ENCODE results near the gene HOMER2.
"Not testable (repeated sequence)": the region's sequence is repeated elsewhere in the genome, so short reads cannot be mapped to it uniquely, and the experiment has no call there.

HOMER2 gene

DNA sequence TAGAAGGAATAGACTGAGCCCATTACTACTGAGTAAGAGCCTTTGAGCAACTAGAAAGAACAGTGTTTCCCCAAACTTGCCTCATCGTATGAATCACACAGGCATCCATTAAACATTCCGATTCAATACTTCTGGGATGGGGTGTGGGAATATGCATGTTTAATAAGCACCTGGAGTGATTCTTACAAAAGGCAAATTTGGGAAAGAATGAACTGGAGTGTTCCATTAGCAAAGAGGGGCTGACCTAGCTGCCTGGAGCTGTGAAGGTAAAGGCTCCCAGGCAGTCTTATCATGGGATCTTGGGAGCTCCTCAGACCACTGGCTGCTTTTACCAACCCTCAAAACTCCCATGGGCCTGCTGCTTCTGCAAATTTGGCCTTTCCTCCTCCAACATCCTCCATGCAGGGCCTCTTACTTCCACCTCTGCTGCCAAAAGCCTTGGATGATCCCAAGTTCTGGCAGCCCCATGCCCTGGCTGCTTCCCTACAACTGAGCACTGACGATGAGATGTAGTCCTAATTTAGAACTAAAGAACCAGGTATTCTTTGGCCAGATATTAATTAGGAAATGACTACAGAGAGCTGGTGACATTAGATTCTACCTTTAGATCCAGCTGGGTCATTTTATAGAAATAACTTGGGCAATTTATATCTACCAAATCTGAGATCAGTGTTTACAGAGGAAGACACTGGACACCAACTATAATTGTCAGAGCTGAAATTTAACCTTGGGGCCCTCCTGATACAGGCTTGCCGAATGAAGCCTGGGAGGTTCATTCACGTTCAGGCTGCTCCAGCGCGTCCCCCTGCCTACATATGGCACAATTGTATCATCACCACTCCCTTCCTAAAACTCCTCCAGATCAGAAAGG is 11.2 kb upstream of the HOMER2 start:
- DNase-seq: no peak

DNA sequence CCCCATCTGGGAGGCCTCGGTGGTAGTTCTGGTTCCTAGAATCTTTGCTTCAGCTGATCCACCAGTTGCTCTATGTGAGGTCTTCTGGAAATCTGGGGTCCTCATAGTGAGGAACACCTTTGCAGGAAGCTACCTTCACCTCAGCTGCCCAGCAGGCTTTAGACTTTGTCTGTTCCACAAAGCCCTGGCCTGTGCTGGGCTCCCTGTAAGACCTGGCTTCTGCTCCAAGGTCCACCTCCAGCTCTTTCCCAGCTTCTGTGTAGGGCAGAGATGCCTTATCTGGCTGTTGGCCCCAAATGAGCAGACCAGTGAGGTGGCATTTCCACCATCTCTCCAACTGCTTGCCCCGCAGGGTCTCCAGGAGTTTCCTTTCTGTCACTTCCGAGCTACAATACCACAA is 8.2 kb upstream of the HOMER2 start:
- no peak for DNase-seq

DNA sequence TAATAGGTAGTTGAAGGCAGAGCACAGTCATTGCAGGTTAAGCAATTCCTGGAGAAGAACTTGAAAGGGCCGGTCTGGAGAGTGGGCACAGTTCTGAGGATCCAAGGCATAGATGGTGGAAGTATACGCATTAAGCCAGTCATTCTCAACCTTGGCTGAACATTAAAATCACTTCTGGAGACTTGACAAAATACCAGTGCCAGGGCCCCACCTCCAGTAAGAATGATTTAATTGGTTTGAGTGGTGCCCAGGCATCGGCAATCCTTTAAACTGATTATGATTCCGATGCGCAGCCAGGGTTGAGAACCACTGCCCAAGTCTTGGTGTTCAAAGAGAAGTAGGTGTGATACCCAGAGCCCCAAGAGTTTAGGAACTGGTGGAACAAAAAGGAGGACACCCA is 6.9 kb upstream of the HOMER2 start:
- DNase-seq: no peak

DNA sequence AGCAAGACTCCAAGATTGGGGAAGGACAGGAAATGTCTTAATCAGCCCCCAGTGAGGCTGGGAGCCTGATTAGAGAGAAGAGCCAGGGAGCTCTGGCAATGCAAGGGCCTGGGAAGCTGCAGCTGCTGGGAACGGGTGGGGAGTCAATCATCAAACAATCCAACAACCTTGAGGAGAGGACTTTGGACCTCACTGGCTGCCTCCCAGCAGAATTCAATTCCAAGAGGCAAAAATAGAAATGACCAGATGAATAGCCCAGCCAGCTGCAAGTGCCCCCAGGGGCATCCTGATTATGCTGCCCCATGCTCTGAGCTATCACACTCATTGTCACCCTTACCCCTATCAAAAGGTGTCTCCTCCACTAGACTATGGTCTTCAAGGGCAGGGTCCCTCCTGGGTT is 6.1 kb upstream of the HOMER2 start:
- no peak for DNase-seq

DNA sequence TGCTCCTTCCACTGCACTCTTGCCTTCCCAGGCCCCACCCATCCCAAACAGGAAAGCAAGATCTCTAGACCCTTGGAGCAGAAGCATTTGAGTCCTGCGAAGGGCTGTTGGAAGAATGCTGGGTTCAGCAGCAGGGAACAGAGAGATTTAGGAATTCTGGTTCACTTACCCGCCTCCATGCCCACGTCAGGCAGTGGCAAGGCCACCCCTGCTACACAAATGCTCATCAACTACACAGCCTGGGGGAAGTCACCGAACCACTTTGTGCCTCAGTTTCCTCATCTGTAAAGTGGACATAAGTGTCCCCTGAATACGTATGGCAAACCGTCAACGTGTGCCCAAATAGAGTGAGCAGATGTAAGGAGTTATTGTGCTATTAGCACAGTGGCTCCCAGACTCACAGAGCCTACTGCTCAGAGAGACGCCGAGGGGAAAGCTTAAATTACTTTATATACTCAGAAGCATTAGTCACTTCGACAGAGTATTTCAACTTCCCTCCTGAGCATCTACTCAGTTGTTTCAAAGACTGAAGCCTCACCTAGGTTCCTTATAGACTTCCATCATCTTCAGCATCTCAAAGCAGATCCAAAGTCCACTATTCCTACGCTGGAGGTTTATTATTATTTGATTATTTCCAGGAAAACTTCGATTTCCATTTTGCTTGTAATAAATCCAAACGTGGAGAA is 905 bp downstream of the HOMER2 start:
- no peak for DNase-seq

DNA sequence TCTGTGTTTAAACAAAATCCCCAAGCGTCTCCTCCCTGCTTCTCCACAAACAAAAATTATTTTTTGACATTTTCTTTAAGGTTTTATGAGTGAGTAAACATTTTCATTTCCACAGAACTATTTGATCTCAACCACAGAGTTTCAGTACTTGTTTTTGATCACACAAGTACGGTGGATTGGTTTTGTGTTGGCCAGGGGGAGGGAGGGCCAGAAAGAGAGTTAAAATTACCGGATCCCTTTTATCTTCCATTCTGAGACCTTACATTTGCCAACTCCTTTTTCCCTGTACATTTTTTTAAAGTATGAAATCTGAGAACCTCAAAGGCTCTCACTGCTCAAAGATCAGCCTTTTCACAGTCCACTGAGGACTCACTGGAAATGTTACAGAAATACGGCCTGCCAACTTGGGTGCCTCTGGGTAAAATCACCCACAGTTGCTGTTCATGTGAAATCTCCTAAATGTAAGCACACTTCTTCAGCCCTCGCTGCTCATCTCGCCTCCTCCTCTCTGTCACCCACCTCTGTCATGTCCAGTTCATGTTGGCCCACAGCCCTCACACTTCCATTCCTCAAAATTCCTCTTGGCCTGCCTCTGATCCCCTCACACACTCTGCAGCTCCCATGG is 1.7 kb downstream of the HOMER2 start:
- DNase-seq: no peak

DNA sequence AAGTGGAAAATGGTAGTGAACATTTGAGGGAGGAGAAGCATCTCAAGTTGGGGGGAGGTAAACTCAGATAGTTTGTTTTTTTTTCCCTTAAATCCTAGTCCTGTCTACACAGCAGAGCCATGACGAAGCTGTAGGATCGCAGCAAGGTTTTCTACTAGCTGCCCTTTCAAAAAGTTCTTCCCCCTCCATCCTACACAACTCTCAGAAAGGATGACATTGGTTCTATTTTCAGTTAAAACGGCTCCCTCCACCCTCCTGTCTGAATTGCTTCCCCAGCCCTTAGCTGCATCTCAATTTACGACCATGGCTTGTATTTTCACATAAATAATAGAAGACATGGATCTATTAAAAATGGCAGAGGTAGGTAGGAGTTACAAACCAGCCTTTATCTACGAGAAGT is 2.2 kb downstream of the HOMER2 start:
- DNase-seq: no peak

DNA sequence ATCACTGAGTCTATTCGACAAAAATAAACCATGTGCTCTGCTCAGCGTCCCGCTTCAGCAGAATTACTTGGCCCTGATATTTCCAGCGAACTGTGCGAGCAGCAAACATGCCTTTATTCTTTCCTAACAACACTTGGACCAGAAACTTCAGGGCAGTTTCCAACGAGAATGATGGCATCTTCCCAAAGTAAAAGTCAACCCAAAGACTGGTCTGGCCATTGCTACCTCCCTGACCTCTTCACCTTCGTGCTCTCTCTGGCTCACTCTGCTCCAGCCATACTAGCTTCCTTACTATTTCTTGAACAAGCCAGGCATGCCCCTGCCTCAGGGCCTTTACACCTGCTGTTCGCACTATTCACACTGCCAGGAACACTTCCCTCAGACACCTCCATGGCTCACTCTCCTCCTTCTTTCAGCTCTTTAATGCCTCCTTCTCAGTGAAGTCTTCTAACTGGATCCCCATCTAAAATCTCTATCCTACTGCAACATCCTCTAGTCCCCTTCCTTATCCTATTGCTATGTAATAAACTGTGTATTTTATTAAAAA is 6.3 kb downstream of the HOMER2 start:
- DNase-seq: no peak

DNA sequence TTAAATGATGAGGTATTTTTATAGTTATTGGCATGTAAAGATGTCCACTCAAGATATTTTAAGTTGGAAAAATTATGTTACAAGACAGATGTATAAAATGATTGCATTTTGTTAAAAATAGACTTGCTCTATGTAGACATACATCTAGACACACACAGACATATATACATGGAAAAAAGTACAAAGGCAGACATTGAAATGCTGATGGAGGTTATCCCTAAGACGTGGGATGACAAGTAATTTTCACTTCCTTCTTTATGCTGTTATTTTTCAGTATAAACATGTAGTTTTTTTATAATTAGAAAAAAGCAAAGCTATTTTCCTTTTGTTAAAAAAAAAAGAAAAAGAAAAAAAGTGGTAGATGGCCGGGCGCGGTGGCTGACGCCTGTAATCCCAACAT is 7.2 kb downstream of the HOMER2 start:
- DNase-seq: no peak

DNA sequence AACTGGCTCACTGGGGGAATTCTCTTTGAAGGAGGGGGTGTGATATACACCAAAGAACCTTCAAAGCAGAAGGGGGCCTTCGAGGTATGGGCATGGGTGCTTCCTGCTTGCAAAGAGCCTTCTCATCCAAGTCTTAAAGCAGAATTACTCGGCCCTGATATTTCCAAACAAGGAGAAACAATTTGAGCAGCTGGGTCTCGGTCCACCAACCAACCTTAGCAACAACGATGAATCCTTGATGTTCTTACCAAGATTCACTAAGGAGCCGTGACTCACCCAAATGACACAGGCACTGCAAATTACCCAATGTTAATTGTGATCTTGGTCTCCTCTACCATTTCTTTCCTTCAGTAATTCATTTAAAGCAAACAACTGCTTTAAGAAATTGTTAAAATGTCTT is 7.7 kb downstream of the HOMER2 start:
- no peak for DNase-seq

DNA sequence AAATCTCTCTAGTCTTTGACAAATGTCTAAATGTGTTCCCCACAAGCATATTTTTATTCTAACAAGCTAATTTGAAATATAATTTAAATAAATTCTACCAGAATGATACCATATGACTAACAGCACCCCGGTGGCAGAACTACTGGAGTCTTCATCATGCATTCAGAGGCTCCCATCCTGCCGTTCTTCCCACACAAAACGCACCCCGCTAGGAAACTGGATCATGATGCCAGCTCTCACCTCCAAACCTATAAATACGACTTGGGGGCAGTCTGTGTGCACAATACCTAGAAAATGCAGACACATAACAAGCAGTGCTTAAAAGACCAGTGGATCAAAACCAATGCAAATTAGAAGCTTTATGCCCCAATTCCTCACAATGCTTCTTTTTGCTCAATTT is 8.5 kb downstream of the HOMER2 start:
- DNase-seq: no peak

DNA sequence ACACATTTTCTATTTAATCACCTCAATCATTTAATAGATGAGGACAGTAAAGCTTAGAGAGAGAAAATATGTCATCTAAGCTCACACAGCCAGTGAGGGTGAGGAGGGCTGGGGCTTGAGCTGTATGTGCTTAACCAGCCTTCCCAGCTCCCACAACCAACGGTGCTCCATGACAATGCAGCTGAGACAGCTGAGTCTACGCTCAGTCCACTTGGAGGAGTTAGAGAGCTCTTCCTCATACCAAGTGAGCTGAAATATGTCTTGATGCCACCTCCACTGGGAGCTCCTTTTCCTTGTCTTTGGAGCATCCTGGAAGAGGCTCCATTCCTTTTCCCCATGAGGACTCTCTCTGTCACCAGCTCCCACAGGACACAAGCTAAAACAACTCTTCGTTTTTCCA is 9.3 kb downstream of the HOMER2 start:
- DNase-seq: no peak

DNA sequence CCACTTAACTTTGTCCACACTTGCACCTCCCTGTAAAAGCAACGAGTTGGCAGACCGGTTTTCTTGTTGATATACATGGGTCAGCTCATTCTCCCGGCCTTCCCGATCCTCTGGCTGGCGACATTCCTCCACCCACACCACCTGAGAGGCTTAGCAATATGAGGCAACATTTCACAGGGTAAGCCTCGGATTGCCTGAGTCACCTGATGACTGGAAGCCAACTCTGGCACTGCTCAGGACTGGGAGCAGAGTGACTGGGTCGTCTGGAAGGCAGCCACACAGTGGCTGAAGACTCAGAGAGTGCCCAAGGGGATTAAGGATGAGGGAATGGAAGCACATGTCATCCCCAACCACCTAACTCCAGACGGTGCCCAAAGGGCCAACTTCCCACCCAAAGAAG is 9.8 kb downstream of the HOMER2 start:
- no peak for DNase-seq

DNA sequence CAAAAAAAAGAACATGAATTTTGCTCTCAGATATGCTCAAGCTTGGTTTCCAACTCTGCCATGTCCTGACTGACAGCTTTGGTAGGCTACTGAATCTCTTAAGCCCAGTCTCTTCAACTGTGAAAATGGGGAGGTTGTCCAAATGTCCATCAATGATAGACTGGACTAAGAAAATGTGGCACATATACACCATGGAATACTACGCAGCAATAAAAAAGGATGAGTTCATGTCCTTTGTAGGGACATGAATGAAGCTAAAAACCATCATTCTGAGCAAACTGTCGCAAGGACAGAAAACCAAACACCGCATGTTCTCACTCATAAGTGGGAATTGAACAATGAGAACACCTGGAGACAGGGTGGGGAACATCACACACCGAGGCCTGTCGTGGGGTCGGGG is 12.8 kb downstream of the HOMER2 start:
- not testable (repeated sequence) for DNase-seq

DNA sequence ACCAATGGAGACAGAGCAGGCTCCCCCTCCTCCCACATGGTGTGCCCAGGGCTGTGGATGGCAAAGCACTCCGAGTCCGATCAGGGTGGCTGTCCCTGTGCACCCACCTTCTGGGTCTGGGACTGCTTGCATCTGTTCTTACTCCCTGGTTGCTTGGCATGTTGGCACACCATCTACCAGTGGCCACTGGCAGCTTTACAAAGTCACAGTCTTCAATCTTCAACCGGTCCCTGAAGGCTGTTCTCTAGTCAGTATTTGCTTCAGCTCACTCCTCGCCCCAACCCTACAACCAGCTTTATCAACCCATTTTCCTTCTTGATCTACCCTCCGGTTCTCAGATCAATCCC is 14.8 kb downstream of the HOMER2 start:
- no peak for DNase-seq

DNA sequence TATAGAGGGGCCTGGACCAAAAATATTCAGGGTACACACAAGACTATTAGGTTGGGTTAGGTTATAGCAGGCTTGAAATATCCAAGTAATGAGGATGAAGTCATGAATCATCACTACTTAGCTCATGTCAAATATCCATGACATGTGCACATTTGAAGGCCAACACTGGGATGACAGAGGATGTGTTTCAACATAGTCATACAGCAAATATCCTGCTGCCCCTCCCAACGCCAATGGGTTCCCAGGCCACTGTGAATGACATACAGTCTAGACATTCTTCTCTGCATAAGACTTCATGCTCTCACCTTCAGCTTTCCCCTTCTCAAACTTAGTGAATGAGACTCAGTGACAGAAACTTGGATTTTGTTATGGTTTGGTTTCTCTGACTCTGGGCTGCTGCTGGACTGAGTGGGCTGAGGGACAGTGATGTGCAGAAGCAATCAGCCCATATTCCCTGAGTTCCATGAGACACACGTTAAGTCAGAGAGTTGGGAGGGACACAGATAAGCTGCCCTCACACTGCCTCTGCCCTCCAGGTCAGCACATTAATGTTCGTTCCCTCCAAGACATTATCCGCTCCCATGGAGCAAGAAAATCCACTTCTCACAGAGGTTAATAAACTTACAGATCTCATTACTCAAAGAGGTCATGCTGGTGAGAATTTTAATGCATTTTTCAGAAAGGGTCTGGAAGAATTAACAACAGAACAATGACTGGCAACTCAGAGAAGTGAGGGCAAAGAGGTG is 15.4 kb downstream of the HOMER2 start:
- no peak for DNase-seq

DNA sequence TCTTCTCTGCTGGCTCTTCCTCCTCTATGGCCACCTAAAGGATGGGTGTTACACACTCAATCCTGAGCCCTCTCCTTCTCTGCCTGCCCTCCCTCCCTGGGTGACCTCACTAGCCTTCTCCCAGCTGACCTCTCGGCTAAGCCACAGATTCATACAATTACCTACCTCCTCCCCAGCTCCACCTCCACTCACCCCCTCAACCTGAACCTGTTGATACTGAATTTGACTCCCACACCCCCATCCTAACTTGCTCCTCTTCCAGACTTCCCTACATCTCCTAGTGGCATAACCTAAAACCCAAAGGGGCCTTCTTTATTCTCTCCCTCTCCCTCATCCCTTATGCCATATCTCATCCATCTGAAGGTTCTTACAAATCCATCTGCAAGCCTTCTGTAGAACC is 17.1 kb downstream of the HOMER2 start:
- no peak for DNase-seq

DNA sequence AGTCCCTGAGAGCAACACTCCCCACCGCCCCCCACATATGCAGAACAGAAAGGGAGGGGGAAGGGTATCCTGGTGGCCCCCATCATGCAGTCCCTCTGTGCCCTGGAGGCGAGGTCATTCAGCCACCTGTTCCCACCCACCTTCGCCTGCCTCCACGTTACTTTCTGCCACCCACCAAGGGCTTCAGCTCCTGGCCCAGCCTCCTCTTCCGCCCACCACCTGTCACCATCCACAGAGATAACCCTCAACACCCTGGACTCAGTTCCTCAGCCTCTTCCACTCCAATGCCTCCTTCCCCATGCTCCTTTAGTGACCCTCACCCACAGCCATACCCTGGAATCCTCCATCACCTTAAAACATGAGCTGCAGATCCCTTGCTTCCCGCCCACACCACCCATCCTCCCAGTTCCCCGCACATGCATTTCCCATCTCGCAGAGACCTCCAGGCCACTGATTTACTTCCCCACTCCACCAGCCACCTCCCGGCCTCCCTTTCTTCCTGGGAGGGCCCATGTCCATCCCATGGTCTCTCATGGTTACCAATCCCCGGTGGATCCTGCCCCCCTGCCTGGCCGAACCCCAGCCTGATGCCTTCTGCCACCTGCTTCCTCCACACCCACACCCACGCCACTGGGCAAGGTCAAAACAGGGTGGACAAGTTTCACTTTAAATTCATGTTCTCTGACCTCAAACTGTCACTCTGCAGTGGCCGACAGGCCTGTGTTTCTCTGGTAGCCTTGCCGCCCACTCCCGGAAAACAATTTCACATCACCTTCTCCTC is 18.2 kb downstream of the HOMER2 start:
- DNase-seq: no peak

DNA sequence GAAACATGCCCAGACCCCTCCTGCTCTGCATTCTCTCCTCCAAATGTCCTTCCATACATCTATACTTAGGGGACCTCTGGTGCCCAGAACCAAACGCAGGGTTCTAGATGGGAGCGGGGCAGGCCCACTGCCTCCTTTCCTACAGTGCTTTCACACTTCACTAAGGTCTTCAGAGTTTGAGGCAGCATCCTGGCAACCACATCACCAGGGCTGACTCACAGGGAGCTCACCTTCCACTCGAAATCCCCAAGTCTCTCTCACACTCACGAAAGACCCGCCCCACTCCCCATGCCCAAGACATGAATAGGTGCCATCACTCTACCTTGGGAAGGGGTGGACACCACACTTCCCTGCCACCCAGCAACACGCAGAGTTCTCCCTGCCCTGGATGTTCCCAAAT is 18.9 kb downstream of the HOMER2 start:
- DNase-seq: no peak

DNA sequence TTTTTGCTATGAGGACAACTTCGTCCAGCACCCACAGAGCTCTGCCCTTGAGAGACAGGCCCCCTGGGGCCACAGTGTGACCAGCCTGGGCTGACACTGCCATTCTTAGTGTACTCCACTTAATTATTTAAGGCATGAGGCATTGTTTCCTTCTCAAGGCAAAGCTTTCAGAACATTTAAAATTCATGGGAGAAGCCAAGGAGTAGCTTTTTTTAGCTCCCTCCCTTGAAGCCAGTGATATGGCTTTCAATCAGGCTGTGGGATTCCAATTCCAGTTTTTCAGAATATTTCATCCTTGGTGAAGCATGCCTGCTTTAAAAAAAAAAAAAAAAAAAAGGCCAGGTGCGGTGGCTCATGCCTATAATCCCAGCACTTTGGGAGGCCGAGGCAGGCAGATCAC is 21.3 kb downstream of the HOMER2 start:
- no peak for DNase-seq

DNA sequence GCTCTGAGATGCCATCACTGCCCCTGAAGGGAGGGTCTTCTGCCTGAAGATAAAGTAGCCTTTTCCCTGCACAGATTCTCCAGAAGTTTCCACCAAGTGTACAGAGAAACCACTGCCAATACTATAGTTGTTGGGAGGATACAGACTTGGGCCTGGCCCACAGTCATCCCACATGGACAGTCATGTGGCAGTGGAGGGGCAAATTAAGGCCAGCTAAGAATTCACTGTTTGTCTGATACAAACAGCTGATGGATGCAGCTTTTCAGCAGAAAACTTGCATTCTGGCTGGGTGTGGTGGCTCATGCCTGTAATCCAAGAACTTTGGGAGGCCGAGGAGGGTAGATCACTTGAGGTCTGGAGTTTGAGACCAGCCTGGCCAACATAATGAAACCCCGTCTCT is 22.1 kb downstream of the HOMER2 start:
- no peak for DNase-seq

DNA sequence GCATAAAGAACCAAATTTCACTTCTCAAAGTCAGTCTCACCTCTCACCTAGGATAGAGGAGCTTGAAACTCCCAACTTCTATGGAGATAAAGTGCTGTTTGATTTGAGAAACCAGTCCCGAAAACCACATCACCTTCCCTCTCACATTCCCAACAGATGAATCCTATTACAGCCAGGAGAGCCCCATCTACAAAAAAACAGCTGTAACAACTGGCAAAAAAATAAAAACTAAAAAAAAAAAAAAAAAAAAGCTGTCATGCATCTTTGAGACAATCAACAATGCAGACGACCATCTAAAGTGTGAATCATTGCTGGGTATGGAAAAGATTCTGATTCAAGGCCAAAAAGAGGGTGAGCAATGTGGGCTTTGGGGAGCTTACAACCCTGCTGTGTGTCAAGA is 23.8 kb downstream of the HOMER2 start:
- DNase-seq: no peak

Data from activated CD8-positive, alpha-beta memory T cell treated with anti-CD3 and anti-CD28 coated beads, Interleukin-2, amount 50 U/mL, for 48 hours (primary cell).